Gastrocnemius medialis (tissue), 4 donors: Measurements from ENCODE around the gene RUFY3.

Source experiments
- CTCF ChIP-seq, 5 experiments: fragments of 450-650 bp in 3 of 5; fragments of 200-600 bp in 2 of 5; sonication (generic) in 2 of 5; IDR thresholded peaks in 4 of 5; conservative IDR thresholded peaks in 1 of 5; 1 replicate in 4 of 5; 2 replicates in 1 of 5; pipeline ENCODE4 v1.5.1; 2016 to 2019; ENCODE audit warnings: antibody characterized with exemption in 5 of 5, mild to moderate bottlenecking in 3 of 5, moderate library complexity in 3 of 5
- POLR2A ChIP-seq, 2 donors: fragments of 450-650 bp; IDR thresholded peaks; one replicate each; pipeline ENCODE4 v1.6.1; 2017; ENCODE audit warnings: antibody characterized with exemption in 2 of 2, mild to moderate bottlenecking in 2 of 2, moderate library complexity in 2 of 2

GRCh38 chr4:70704931-70705182, 16.9 kb upstream of the RUFY3 start:
- TF ChIP-seq POLR2A (IDR thresholded peaks at IDR 0.05) (no peak), CTCF (IDR thresholded peaks at IDR 0.05 in 4 of 5, conservative IDR thresholded peaks at IDR 0.05 in 1 of 5) (no peak)
